Measurements from ENCODE around the gene KCNK7.
"Not testable (repeated sequence)": the region's sequence is repeated elsewhere in the genome, so short reads cannot be mapped to it uniquely, and the experiment has no call there.

Gene KCNK7, protein sequence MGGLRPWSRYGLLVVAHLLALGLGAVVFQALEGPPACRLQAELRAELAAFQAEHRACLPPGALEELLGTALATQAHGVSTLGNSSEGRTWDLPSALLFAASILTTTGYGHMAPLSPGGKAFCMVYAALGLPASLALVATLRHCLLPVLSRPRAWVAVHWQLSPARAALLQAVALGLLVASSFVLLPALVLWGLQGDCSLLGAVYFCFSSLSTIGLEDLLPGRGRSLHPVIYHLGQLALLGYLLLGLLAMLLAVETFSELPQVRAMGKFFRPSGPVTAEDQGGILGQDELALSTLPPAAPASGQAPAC

GRCh38 chr11:65595543-65596281 lies at the start of gene KCNK7:
Gene KCNK7 (minus strand): TSS chr11:65595800. CDS start chr11:65595772, 28 bp downstream.
- ATAC-seq: no peak

DNA sequence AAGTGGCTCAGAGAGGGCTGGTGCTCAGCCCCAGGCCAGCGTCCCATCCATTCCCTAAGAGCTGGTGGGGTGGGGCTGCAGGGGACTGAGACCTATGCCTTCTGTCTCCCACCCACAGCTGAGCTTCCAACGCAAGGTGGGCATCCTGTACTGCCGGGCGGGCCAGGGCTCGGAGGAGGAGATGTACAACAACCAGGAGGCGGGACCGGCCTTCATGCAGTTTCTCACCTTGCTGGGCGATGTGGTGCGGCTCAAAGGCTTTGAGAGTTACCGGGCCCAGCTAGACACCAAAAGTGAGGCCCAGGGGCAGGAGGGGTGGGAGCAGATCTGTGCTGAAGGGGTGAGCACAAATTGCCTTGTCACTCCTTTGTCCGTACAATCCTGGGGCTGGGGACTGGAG lies 49.2 kb upstream of the KCNK7 start:
- no peak for ATAC-seq

GRCh38 chr11:65643971-65644370 lies 48.4 kb upstream of the KCNK7 start:
- ATAC-seq: no peak

DNA sequence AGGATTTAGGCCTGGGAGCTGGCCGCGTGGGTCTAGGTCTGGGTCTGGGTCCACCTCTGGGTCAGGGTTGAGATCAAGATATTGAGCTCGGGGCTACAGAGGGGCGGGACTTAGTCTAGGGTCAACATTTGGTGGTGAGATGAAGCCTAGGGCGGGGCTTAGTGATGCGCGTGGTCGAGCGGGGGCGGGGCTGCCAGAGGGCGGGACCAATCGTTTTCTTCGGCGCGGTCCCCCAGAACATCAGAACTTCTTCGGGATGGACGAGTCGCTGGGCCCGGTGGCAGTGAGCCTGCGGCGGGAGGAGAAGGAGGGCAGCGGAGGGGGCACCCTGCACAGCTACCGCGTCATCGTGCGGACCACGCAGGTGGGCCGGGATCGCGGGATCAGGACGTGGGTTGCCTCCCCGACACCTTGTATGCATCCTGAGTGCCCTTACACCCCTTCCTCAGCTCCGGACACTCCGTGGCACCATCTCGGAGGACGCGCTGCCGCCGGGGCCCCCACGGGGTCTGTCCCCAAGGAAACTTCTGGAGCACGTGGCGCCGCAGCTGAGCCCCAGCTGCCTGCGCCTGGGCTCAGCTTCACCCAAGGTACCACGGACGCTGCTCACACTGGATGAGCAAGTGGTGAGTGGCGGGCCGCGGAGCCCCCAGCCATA lies 46.5 kb upstream of the KCNK7 start:
- no peak for ATAC-seq

- ATAC-seq: no peak
Measured at GRCh38 chr11:65641297-65642013, 45.9 kb upstream of the KCNK7 start.

- ATAC-seq: peak in 1 of 2 donors; percentile 21
Measured at GRCh38 chr11:65640483-65641296, 45.1 kb upstream of the KCNK7 start.

DNA sequence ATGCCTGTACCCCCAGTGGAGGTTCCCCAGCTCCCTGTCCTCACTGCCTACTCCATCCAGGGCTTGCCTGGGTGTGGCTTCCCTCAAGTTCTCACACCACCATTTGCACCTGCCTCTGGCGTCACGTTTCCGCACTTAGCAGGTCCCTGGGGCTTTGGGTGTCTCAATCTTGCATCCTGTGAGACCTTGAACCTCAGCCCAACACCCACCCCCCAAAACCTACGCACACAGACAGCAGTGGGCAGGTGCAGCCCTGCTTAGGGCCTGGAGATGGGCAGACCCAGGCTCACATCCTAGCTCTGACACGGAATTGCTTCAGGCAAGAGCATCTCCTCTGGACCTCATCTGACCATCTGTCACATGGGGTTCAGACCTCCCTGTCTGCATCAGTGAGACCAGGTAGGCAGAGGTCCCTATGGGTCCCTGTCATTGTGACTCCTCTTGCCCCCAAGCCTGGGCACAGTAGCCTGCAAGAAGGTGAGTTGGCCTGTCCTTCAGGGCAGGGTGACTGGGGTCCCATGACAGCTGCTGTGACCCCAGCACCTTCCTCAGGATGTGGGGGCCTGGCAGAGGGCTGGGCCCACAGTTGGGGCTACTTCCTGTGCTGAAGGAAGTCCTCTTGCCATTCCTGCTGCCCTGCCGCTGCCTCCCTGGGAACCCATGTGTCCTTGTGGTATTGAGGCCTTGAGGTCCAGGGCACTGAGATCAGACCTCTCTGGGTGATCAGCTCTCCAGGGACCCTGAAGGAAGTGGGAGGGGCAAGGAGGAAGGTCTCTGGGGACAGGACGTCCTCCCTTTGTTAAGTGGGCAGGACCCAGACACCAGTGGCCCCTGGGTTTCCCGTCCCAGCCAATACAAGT lies 44.3 kb upstream of the KCNK7 start:
- ATAC-seq: peak; percentile 6 to 13

DNA sequence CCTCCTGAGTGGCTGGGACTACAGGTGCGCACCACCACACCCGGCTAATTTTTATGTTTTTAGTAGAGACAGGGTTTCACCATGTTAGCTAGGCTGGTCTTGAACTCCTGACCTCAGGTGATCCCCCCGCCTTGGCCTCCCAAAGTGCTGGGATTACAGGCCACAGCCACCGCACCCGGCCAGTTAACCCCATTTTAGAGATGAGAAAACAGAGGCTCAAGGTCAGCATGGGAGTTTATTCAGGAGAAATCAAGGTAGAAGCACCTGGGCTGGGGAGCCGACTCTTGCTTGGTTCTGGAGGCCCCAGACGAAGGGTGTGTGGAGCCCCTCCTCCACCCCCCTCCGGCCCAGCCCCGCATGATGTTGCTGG lies 43.6 kb upstream of the KCNK7 start:
- ATAC-seq: not testable (repeated sequence)

GRCh38 chr11:65637794-65638419 lies 42.3 kb upstream of the KCNK7 start, which contains the start of gene SIPA1:
Gene SIPA1 (plus strand): TSS chr11:65638101. CDS start chr11:65640922, 2,821 bp downstream.
- peak; percentile 69 to 75 for ATAC-seq

GRCh38 chr11:65637032-65637557 lies 41.5 kb upstream of the KCNK7 start:
- no peak for ATAC-seq

GRCh38 chr11:65636108-65637031 lies 40.8 kb upstream of the KCNK7 start:
- ATAC-seq: no peak

- ATAC-seq: no peak
Measured at GRCh38 chr11:65634905-65635731, 39.5 kb upstream of the KCNK7 start.

GRCh38 chr11:65634440-65634839 lies 38.8 kb upstream of the KCNK7 start:
- no peak for ATAC-seq

DNA sequence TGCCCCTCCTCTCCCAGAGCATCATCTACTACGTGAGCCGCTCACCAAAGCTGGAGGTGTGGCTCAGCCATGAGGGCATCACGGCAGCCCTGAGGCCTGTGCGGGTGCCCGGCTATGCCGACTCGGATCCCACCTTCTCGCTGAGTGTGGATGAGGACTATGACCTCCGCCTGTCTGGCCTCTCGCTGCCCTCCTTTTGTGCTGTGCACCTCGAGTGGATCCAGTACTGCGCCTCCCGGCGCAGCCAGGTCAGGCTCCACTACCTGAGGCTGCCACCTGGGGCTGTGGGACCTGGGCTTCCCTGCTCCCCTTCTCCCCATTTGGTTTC lies 38.5 kb upstream of the KCNK7 start:
- no peak for ATAC-seq

DNA sequence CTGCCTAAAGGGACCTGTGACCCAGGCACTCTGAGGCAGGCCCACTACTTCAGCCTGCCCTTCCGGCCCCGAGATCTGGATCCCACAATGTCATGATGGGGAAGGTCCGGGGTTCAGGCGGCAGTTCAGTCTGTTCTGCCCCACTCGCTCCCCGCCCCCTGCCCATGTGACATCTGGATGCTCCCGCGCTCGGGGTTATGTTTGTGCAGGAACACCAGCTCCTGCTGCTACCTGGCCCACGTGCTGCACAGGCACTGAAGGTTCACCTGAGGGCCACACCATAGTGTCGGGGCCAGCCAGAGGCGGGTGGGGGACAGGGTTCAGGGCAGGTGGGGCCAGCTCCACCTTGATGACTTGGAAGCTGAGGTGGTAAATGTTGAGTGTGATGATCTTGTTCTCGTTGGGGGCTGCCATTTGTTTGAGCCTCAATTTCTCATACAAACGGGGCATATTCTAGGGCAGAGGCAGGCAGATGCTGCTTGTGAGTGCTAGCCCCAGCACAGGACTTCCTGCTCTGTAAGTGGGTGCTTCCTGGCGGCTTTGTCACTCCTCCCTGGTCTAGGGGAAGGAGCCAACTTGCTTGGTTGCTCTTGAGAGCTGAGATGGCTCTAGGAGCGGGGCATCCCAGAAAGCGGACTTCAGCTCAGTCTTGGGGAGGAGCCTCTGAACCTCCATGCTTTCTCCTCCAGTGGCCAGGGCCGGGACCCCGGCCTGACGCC lies 37.9 kb upstream of the KCNK7 start:
- no peak for ATAC-seq

DNA sequence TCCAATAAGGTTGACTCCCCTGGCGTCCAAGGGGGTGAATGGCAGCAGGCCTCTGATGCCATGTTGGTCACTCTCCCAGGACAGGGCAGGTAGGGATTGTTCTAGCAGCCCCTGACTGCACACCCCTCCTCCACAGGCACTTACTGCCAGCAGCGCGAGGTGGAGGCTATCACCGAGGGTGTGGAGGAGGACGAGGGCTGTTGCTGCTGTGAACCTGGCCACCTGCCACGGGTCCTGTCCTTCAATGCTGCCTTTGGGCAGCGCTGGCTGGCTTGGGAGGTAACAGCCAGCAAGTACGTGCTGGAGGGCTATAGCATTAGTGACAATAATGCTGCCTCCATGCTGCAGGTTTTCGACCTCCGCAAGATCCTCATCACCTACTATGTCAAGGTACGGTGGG lies 34.6 kb upstream of the KCNK7 start:
- ATAC-seq: no peak

- no peak for ATAC-seq
Measured at GRCh38 chr11:65629579-65629978, 34.0 kb upstream of the KCNK7 start.

DNA sequence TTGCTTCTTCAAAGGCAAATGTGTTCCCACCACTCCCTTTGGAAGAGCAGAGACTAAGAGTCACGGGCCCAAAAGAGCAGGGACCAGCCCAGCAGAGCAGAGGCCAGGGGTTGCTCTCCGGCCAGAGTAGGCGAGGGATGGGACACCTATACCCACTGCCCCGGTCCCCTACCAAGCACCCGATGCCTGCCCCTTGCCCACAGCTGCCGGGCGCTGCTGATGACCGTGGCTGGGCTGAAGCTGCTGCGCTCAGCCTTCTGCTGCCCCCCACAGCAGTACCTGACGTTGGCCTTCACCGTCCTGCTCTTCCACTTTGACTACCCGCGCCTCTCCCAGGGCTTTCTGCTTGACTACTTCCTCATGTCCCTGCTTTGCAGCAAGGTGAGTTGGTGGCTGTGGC lies 31.6 kb upstream of the KCNK7 start:
- no peak for ATAC-seq
